SU-DHL-6 (cell line): ENCODE results near the gene CPPED1.
"Not testable (repeated sequence)": the region's sequence is repeated elsewhere in the genome, so short reads cannot be mapped to it uniquely, and the experiment has no call there.

Source experiments
- H2AFZ ChIP-seq: fragments of 200-600 bp; sonication (generic); 2 replicates; pipeline ENCODE4 v1.6.1; 2014; ENCODE audit warnings: low read depth, mild to moderate bottlenecking, moderate library complexity, mixed read lengths, antibody characterized with exemption, low read length; ENCODE audit not compliant: severe bottlenecking
- H3F3A ChIP-seq: fragments of 200-600 bp; shearing (Covaris generic); 2 replicates; pipeline ENCODE4 v1.6.0; 2016; ENCODE audit warnings: antibody characterized with exemption, mild to moderate bottlenecking; ENCODE audit not compliant: insufficient read depth
- H3K27ac ChIP-seq: fragments of 200-600 bp; sonication (generic); 2 replicates; pipeline ENCODE4 v1.5.1; 2016; ENCODE audit warnings: low read depth, mild to moderate bottlenecking, low read length, moderate library complexity, mixed read lengths
- H3K27me3 ChIP-seq: fragments of 200-600 bp; sonication (generic), shearing (Covaris generic); 2 replicates; pipeline ENCODE4 v1.6.0; 2014; ENCODE audit warnings: mild to moderate bottlenecking, low read length
- H3K36me3 ChIP-seq: fragments of 200-600 bp; sonication (generic); 2 replicates; pipeline ENCODE4 v1.6.1; 2014; ENCODE audit warnings: mild to moderate bottlenecking, low read length, mixed read lengths
- H3K4me2 ChIP-seq: fragments of 300-600, 200-600 bp; shearing (Covaris generic), sonication (generic); 2 replicates; pipeline ENCODE4 v1.6.0; 2014; ENCODE audit warnings: low read length, low read depth, mild to moderate bottlenecking; ENCODE audit not compliant: poor library complexity, severe bottlenecking
- H3K4me3 ChIP-seq: fragments of 200-600 bp; sonication (generic); 2 replicates; pipeline ENCODE4 v1.5.1; 2014; ENCODE audit warnings: antibody characterized with exemption, low read length, mild to moderate bottlenecking, mixed read lengths; ENCODE audit not compliant: insufficient read depth, poor library complexity, severe bottlenecking
- H3K79me2 ChIP-seq: fragments of 200-600 bp; sonication (generic); 2 replicates; pipeline ENCODE4 v1.6.1; 2014; ENCODE audit warnings: mild to moderate bottlenecking, low read length, moderate library complexity; ENCODE audit not compliant: insufficient read depth
- H3K9ac ChIP-seq: fragments of 200-600 bp; sonication (generic); 2 replicates; pipeline ENCODE4 v1.7.0; 2014; ENCODE audit warnings: mild to moderate bottlenecking, low read length
- H3K9me2 ChIP-seq: fragments of 200-600 bp; sonication (generic); replicated peaks from 2 replicates; pipeline ENCODE4 v1.6.1; 2014; ENCODE audit warnings: low read length; ENCODE audit not compliant: insufficient read depth
- H3K9me3 ChIP-seq: fragments of 200-600 bp; sonication (generic); 2 replicates; pipeline ENCODE4 v1.6.1; 2014; ENCODE audit warnings: low read length, mixed read lengths; ENCODE audit not compliant: insufficient read depth
- H4K20me1 ChIP-seq: fragments of 200-600 bp; sonication (generic); 2 replicates; pipeline ENCODE4 v1.6.1; 2014; ENCODE audit warnings: low read depth, mild to moderate bottlenecking, antibody characterized with exemption, low read length, moderate library complexity, mixed read lengths
- EZH2phosphoT487 ChIP-seq: fragments of 200-600 bp; sonication (generic), shearing (Covaris generic); conservative IDR thresholded peaks from 2 replicates; pipeline ENCODE4 v1.6.1; 2018; ENCODE audit warnings: mild to moderate bottlenecking, antibody characterized with exemption, low read length, moderate library complexity, mixed read lengths
- TF ChIP-seq, protein P1 (sequence below): fragments of 200-600 bp; sonication (generic); IDR thresholded peaks from one replicate; pipeline ENCODE4 v1.5.1; 2017; ENCODE audit warnings: antibody characterized with exemption, mild to moderate bottlenecking, low read length, moderate library complexity; ENCODE audit not compliant: insufficient read depth, poor library complexity, severe bottlenecking

Gene CPPED1

DNA sequence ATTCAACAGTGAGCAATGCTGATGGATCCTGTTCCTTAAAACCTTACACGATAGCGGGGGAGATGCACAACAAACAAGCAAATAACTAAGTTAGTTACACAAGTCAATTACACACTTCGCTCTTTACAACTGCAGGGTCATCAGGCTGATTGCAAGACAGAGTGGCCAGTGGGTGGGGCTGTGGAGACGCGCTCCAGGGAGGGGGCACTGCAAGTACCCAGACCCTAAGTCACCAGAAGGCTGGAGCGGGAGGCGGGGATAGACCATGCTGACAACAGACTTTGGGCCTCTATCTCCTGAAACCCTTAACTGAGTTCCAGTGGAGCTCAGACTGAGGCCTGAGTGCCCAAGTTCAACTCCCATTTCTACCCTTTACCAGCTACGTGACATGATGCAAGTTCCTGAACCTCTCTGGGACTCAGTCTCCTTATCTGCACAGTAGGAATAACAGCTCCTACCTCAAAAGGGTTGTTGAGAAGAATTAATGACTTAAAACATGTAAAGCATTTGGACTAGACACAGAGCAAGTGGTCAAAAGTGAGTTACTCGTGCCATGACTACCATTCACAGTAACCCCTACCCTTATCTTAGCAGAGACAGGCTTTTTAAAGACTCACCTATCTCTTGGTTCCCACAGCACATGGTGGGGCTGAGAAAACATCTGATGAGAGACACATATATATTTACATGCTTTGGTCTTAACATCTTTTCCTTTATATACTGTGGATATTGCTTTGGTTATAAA is 10.4 kb downstream of the CPPED1 start:
- H3K79me2 ChIP-seq: no peaks in the 10 kb centered on the region
- H3K9me2 ChIP-seq: no peaks in the 10 kb centered on the region
- H3K27me3 ChIP-seq: no peaks in the 10 kb centered on the region
- H3K36me3 ChIP-seq: no peaks in the 10 kb centered on the region
- H3K9me3 ChIP-seq: no peaks in the 10 kb centered on the region
- no peak overlapping the region for H3K4me3 ChIP-seq
- no peaks in the 10 kb centered on the region for H3F3A ChIP-seq
- no peak overlapping the region for H2AFZ ChIP-seq
- H3K4me2 ChIP-seq: no peak overlapping the region
- TF ChIP-seq EZH2phosphoT487: no peak
- TF ChIP-seq, protein P1, sequence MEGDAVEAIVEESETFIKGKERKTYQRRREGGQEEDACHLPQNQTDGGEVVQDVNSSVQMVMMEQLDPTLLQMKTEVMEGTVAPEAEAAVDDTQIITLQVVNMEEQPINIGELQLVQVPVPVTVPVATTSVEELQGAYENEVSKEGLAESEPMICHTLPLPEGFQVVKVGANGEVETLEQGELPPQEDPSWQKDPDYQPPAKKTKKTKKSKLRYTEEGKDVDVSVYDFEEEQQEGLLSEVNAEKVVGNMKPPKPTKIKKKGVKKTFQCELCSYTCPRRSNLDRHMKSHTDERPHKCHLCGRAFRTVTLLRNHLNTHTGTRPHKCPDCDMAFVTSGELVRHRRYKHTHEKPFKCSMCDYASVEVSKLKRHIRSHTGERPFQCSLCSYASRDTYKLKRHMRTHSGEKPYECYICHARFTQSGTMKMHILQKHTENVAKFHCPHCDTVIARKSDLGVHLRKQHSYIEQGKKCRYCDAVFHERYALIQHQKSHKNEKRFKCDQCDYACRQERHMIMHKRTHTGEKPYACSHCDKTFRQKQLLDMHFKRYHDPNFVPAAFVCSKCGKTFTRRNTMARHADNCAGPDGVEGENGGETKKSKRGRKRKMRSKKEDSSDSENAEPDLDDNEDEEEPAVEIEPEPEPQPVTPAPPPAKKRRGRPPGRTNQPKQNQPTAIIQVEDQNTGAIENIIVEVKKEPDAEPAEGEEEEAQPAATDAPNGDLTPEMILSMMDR: no peak
- H4K20me1 ChIP-seq: no peaks in the 10 kb centered on the region
- no peak overlapping the region for H3K27ac ChIP-seq
- no peak overlapping the region for H3K9ac ChIP-seq

DNA sequence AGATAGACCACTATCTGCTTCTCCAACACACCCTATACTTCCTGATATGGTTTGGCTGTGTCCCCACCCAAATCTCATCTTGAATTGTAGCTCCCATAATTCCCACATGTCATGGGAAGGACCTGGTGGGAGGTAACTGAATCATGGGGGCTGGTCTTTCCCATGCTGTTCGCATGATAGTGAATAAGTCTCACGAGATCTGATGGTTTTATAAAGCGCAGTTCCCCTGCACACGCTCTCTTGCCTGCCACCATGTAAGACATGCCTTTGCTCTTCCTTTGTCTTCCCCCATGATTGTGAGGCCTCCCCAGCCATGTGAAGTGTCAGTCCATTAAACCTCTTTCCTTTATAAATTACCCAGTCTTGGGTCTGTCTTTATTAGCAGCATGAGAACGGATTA is 11.2 kb downstream of the CPPED1 start:
- not testable (repeated sequence) for H3F3A ChIP-seq, H3K79me2 ChIP-seq, H3K27me3 ChIP-seq, H3K9me3 ChIP-seq, H3K4me2 ChIP-seq, H2AFZ ChIP-seq, H3K36me3 ChIP-seq, H3K4me3 ChIP-seq, H3K27ac ChIP-seq, H3K9ac ChIP-seq, H3K9me2 ChIP-seq, H4K20me1 ChIP-seq

DNA sequence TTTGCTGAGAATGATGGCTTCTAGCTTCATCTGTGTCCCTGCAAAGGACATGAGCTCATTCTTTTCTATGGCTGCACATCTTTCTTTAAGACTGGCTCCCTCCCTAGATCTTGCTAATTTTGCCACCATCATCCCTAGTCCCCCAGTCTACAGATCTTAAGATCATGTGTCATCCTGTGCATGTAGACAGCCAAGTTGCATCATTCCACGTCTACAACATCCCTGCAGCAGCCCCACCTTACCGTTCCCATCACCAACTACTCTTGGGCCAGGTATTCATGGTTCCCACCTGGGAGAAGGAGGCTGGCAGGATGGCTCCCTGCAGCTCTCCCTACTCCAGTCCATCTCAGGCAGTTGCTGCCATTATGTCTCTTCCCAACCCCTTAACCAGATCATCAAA is 12.3 kb downstream of the CPPED1 start:
- H3K9ac ChIP-seq: no peak overlapping the region
- H3K27ac ChIP-seq: no peak overlapping the region
- no peaks in the 10 kb centered on the region for H3K9me3 ChIP-seq
- no peaks in the 10 kb centered on the region for H3F3A ChIP-seq
- no peaks in the 10 kb centered on the region for H3K79me2 ChIP-seq
- H3K9me2 ChIP-seq: no peaks in the 10 kb centered on the region
- TF ChIP-seq, protein P1: no peak
- TF ChIP-seq EZH2phosphoT487: no peak
- no peaks in the 10 kb centered on the region for H3K27me3 ChIP-seq
- no peak overlapping the region for H3K4me2 ChIP-seq
- H4K20me1 ChIP-seq: no peaks in the 10 kb centered on the region
- no peak overlapping the region for H3K4me3 ChIP-seq
- no peak overlapping the region for H2AFZ ChIP-seq
- H3K36me3 ChIP-seq: no peaks in the 10 kb centered on the region

DNA sequence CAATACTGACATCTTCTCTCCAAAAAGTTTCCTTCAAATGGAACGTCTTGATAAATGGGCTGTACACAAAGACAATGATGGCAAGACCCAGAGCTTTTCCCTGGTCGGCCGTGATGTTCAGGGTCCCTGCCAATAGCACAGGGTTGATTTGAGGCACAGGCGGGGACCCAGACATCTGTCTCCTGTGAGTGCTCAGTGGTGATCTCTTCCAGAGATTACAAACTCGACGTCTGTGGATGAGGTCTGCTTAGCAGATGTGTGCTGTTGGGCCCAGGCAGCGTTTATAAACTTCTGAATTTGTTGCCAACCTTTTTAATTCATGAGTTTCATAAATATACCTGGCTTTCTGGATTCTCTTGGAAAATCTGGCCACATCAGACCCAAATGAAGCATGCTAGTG is 14.9 kb downstream of the CPPED1 start:
- H3K9me2 ChIP-seq: no peaks in the 10 kb centered on the region
- no peaks in the 10 kb centered on the region for H4K20me1 ChIP-seq
- H3F3A ChIP-seq: no peaks in the 10 kb centered on the region
- TF ChIP-seq, protein P1: no peak
- no peak for TF ChIP-seq EZH2phosphoT487
- no peaks in the 10 kb centered on the region for H3K9me3 ChIP-seq
- no peak overlapping the region for H3K27ac ChIP-seq
- H3K4me3 ChIP-seq: no peak overlapping the region
- no peak overlapping the region for H2AFZ ChIP-seq
- no peaks in the 10 kb centered on the region for H3K36me3 ChIP-seq
- no peaks in the 10 kb centered on the region for H3K27me3 ChIP-seq
- no peaks in the 10 kb centered on the region for H3K79me2 ChIP-seq
- no peak overlapping the region for H3K4me2 ChIP-seq
- no peak overlapping the region for H3K9ac ChIP-seq
